SK-N-SH (cell line): Measurements from ENCODE around the gene TM9SF2. TPM values are rescaled to one million over a fixed set of nuclear protein-coding genes. Genes with fewer than 3 reads are reported as not detected.
A peak's percentile ranks its signal among the peaks of the same experiment; 100 is the strongest.

ENCODE experiments used
- CTCF ChIA-PET: fragments of 300-600, 350-600 bp; formaldehyde crosslinking; extraction: SDS; loops from one replicate; lab custom pipeline; 2021; lab: Yijun Ruan, JAX
- POLR2A ChIA-PET: fragments of 350-600 bp; sonication (Branson Sonifier 250); formaldehyde crosslinking; extraction: SDS; loops from one replicate; lab custom pipeline; 2020; ENCODE audit warnings: antibody characterized with exemption, inconsistent platforms; lab: Yijun Ruan, JAX
- DNase-seq: peaks from one replicate; pipeline ENCODE4 v3.0.0; 2012
- H2AFZ ChIP-seq: fragments of 200-600 bp; sonication (generic); 2 replicates; pipeline ENCODE4 v1.8.1; 2016; ENCODE audit warnings: antibody characterized with exemption, mild to moderate bottlenecking, low read depth
- H3F3A ChIP-seq: fragments of 200-600 bp; sonication (generic); replicated peaks from 2 replicates; pipeline ENCODE3; 2016; ENCODE audit warnings: antibody characterized with exemption, mild to moderate bottlenecking; ENCODE audit not compliant: insufficient read depth
- H3K27ac ChIP-seq, 2 experiments: fragments of 200-500 bp in 1 of 2; fragments of 200-600 bp in 1 of 2; sonication (Bioruptor generic) in 1 of 2; sonication (generic), shearing (Covaris generic) in 1 of 2; 2 replicates each; pipeline versions ENCODE4 v1.5.1 to v1.6.1; 2014 to 2016; ENCODE audit warnings: low read depth in 2 of 2, inconsistent platforms in 1 of 2, low read length in 1 of 2, mild to moderate bottlenecking in 1 of 2, mixed read lengths in 1 of 2
- H3K27me3 ChIP-seq: fragments of 200-600 bp; sonication (generic), shearing (Covaris generic); 2 replicates; pipeline ENCODE4 v1.6.1; 2016; ENCODE audit warnings: mixed run types; ENCODE audit not compliant: insufficient read depth
- H3K36me3 ChIP-seq, 2 experiments: fragments of 200-500 bp in 1 of 2; fragments of 200-600 bp in 1 of 2; sonication (Bioruptor generic) in 1 of 2; sonication (generic) in 1 of 2; replicated peaks in 1 of 2; 2 replicates each; pipeline versions ENCODE3 to v1.5.1; 2014 to 2016; ENCODE audit warnings: low read length in 1 of 2, mild to moderate bottlenecking in 1 of 2; ENCODE audit not compliant: insufficient read depth in 2 of 2, control insufficient read depth in 1 of 2
- H3K4me1 ChIP-seq, 2 experiments: fragments of 200-500 bp in 1 of 2; fragments of 200-600 bp in 1 of 2; sonication (Bioruptor generic) in 1 of 2; sonication (generic), shearing (Covaris generic) in 1 of 2; 2 replicates each; pipeline versions ENCODE4 v1.5.1 to v1.6.1; 2014 to 2016; ENCODE audit warnings: low read depth in 1 of 2, low read length in 1 of 2, mixed run types in 1 of 2; ENCODE audit not compliant: insufficient read depth in 2 of 2, control insufficient read depth in 1 of 2
- H3K4me2 ChIP-seq: fragments of 200-600 bp; sonication (generic), shearing (Covaris generic); 2 replicates; pipeline ENCODE4 v1.6.1; 2017; ENCODE audit warnings: mixed run types
- H3K4me3 ChIP-seq, 2 experiments: fragments of 200-500 bp in 1 of 2; fragments of 200-600 bp in 1 of 2; sonication (Bioruptor generic) in 1 of 2; sonication (generic), shearing (Covaris generic) in 1 of 2; 2 replicates each; pipeline versions ENCODE4 v1.5.1 to v1.8.1; 2014 to 2016; ENCODE audit warnings: low read depth in 2 of 2, inconsistent platforms in 1 of 2, low read length in 1 of 2, mild to moderate bottlenecking in 1 of 2, mixed read lengths in 1 of 2, moderate library complexity in 1 of 2
- H3K79me2 ChIP-seq: fragments of 200-600 bp; sonication (generic); 2 replicates; pipeline ENCODE4 v1.8.1; 2017; ENCODE audit warnings: mild to moderate bottlenecking; ENCODE audit not compliant: insufficient read depth
- H3K9ac ChIP-seq: fragments of 200-600 bp; sonication (generic); 2 replicates; pipeline ENCODE4 v1.6.1; 2017; ENCODE audit warnings: mixed run types
- H3K9me2 ChIP-seq: fragments of 200-600 bp; sonication (generic); 2 replicates; pipeline ENCODE4 v1.6.1; 2017; ENCODE audit warnings: mixed run types
- H3K9me3 ChIP-seq: fragments of 200-600 bp; sonication (generic); 2 replicates; pipeline ENCODE4 v1.6.1; 2017; ENCODE audit warnings: mixed run types, mild to moderate bottlenecking, moderate library complexity
- H4K20me1 ChIP-seq: fragments of 200-600 bp; sonication (generic); 2 replicates; pipeline ENCODE4 v1.6.1; 2017; ENCODE audit warnings: mild to moderate bottlenecking, mixed run types; ENCODE audit not compliant: insufficient read depth
- CHD2 ChIP-seq: fragments of 150-350 bp; IDR thresholded peaks from 2 replicates; pipeline ENCODE4 v1.6.1; 2018; ENCODE audit warnings: low read length; ENCODE audit not compliant: partially characterized antibody
- CTCF ChIP-seq: fragments of 200-600 bp; sonication (generic); IDR thresholded peaks from 2 replicates; pipeline ENCODE4 v1.6.1; 2017; ENCODE audit warnings: antibody characterized with exemption, mild to moderate bottlenecking, moderate library complexity
- ELF1 ChIP-seq: IDR thresholded peaks from 2 replicates; pipeline ENCODE4 v1.4.0; 2012
- FOSL2 ChIP-seq: IDR thresholded peaks from 2 replicates; pipeline ENCODE4 v1.4.0; 2012; ENCODE audit warnings: low read depth, mild to moderate bottlenecking, moderate library complexity, borderline replicate concordance
- FOXJ3 ChIP-seq: sonication (generic); formaldehyde crosslinking; IDR thresholded peaks from 2 replicates; pipeline ENCODE4 v1.5.1; 2020; ENCODE audit warnings: mild to moderate bottlenecking, missing genetic modification reagents
- GABPA ChIP-seq: IDR thresholded peaks from 2 replicates; pipeline ENCODE4 v1.4.0; 2012; ENCODE audit warnings: low read depth, mild to moderate bottlenecking
- GATA2 ChIP-seq: sonication (generic); formaldehyde crosslinking; IDR thresholded peaks from 2 replicates; pipeline ENCODE4 v1.5.0; 2020; ENCODE audit warnings: mild to moderate bottlenecking, missing genetic modification reagents
- IRF3 ChIP-seq: fragments of 150-350 bp; IDR thresholded peaks from 2 replicates; pipeline ENCODE4 v1.6.1; 2016; ENCODE audit warnings: mild to moderate bottlenecking, low read depth, low read length
- MAX ChIP-seq: IDR thresholded peaks from 2 replicates; pipeline ENCODE4 v1.4.0; 2012; ENCODE audit warnings: low read depth
- MEF2A ChIP-seq: IDR thresholded peaks from 2 replicates; pipeline ENCODE4 v1.4.0; 2012; ENCODE audit warnings: low read depth, borderline replicate concordance
- NFIC ChIP-seq: IDR thresholded peaks from 2 replicates; pipeline ENCODE4 v1.4.0; 2012; ENCODE audit warnings: borderline replicate concordance
- WGBS: methylation state at CpG from one replicate; pipeline ENCODE4 v1.1.6; 2017; ENCODE audit warnings: low lambda C conversion rate; 5-methylcytosine and 5-hydroxymethylcytosine counted together
- polyA plus RNA-seq, 3 experiments: library from polyadenylated mRNA; depleted of rRNA; stranded (reverse); fragments of >200 nt; gene quantifications; 2 replicates each; pipeline ENCODE4 v1.2.3, GENCODE V29; 2012

Gene TM9SF2
- polyA plus RNA-seq, 1 of the 3 experiments (the other 2 are of a cell fraction): 49.8 TPM

GRCh38 chr13:99589575-99589974 lies 88.3 kb downstream of the TM9SF2 start:
- POLR2A ChIA-PET: no interaction called here

GRCh38 chr13:99590519-99591011 lies 89.3 kb downstream of the TM9SF2 start:
- CTCF ChIA-PET: interaction anchor here (1.2 kb wide), 1 partner anchor 10 kb away, joined by 3 read pairs; no protein-coding TSS in a partner anchor
- H3K27ac ChIP-seq: peak overlapping the region in 1 of 2 experiments; percentile 11; a peak in 1 of 4 replicates

More at GRCh38 chr13:99589575-99589974, 88.3 kb downstream of the TM9SF2 start:
- no peaks in the 10 kb centered on the region for H3K27me3 ChIP-seq
- H3K9me2 ChIP-seq: no peaks in the 10 kb centered on the region
- no peak overlapping the region for H3K27ac ChIP-seq
- no peaks in the 10 kb centered on the region for H3K9me3 ChIP-seq
- no peak overlapping the region for H2AFZ ChIP-seq
- 78% methylated on average over 6 of the region's 6 CpGs for WGBS
- TF ChIP-seq ELF1: no peak
- TF ChIP-seq GATA2 (CRISPR knock-in tag): no peak
- TF ChIP-seq CTCF: no peak
- TF ChIP-seq FOSL2: no peak
- TF ChIP-seq MAX: no peak
- H3K79me2 ChIP-seq: no peaks in the 10 kb centered on the region
- CTCF ChIA-PET: interaction anchor here (1.2 kb wide), 1 partner anchor 9 kb away, joined by 3 read pairs; no protein-coding TSS in a partner anchor
- no peak overlapping the region for H3K9ac ChIP-seq
- no peaks in the 10 kb centered on the region for H3K36me3 ChIP-seq
- no peaks in the 10 kb centered on the region for H3K4me1 ChIP-seq
- no peaks in the 10 kb centered on the region for H3F3A ChIP-seq
- no peak for DNase-seq
- no peak overlapping the region for H3K4me2 ChIP-seq
- no peak overlapping the region for H3K4me3 ChIP-seq
- no peaks in the 10 kb centered on the region for H4K20me1 ChIP-seq

More at GRCh38 chr13:99590519-99591011, 89.3 kb downstream of the TM9SF2 start:
- WGBS: 84% methylated on average over 3 of the region's 3 CpGs
- Histone ChIP-seq H3K4me2 (no peak overlapping the region), H4K20me1 (no peaks in the 10 kb centered on the region), H3K27me3 (no peaks in the 10 kb centered on the region), H3K4me3 (no peak overlapping the region), H3K9me2 (no peaks in the 10 kb centered on the region), H2AFZ (no peak overlapping the region), H3K79me2 (no peaks in the 10 kb centered on the region), H3K4me1 (no peaks in the 10 kb centered on the region), H3F3A (no peaks in the 10 kb centered on the region), H3K36me3 (no peaks in the 10 kb centered on the region), H3K9me3 (no peaks in the 10 kb centered on the region), H3K9ac (no peak overlapping the region)
- POLR2A ChIA-PET: no interaction called here
- TF ChIP-seq FOXJ3 (CRISPR knock-in tag): no peak
- TF ChIP-seq CHD2: no peak
- TF ChIP-seq IRF3: no peak
- no peak for TF ChIP-seq GABPA
- no peak for TF ChIP-seq FOSL2
- no peak for TF ChIP-seq MEF2A
- no peak for TF ChIP-seq NFIC
- TF ChIP-seq GATA2 (CRISPR knock-in tag): no peak
- DNase-seq: no peak
